Esophagus muscularis mucosa (tissue), 3 donors: ENCODE results near the gene DDAH1.
A peak's percentile ranks its signal among the peaks of the same experiment; 100 is the strongest.

ENCODE experiments used
- POLR2AphosphoS5 ChIP-seq, 2 donors: sonication (generic); formaldehyde crosslinking; IDR thresholded peaks; one replicate each; pipeline ENCODE4 v1.6.1; 2017; ENCODE audit warnings: antibody characterized with exemption in 2 of 2
- TF ChIP-seq, protein P1 (sequence below), 3 experiments: fragments of 200-600 bp in 2 of 3; fragments of 450-650 bp in 1 of 3; sonication (generic) in 2 of 3; IDR thresholded peaks; one replicate each; pipeline ENCODE4 v1.5.1; 2017 to 2019; ENCODE audit warnings: antibody characterized with exemption in 3 of 3, mild to moderate bottlenecking in 2 of 3, moderate library complexity in 1 of 3

DNA sequence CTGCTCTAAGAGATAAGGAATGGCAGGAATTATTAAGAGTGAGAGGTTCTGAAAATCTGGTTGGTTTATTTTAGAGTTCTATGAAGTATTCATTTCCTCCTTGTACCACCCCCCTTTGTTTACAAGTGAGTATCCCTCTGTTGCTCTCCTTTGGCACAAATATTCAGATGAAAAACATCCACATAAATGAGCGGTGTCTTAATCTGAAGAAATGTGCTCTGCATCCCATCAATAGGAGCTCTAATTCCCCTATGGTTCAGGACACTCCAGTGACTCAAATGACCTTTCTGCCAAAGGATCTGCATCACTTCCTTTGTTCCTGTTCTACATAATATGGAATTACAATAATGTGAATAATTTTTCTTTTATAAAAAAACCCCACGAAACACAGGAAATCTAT is 16.6 kb downstream of the DDAH1 start:
- TF ChIP-seq, protein P1, sequence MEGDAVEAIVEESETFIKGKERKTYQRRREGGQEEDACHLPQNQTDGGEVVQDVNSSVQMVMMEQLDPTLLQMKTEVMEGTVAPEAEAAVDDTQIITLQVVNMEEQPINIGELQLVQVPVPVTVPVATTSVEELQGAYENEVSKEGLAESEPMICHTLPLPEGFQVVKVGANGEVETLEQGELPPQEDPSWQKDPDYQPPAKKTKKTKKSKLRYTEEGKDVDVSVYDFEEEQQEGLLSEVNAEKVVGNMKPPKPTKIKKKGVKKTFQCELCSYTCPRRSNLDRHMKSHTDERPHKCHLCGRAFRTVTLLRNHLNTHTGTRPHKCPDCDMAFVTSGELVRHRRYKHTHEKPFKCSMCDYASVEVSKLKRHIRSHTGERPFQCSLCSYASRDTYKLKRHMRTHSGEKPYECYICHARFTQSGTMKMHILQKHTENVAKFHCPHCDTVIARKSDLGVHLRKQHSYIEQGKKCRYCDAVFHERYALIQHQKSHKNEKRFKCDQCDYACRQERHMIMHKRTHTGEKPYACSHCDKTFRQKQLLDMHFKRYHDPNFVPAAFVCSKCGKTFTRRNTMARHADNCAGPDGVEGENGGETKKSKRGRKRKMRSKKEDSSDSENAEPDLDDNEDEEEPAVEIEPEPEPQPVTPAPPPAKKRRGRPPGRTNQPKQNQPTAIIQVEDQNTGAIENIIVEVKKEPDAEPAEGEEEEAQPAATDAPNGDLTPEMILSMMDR (IDR thresholded peaks at IDR 0.05) = no peak
- TF ChIP-seq POLR2AphosphoS5 (IDR thresholded peaks at IDR 0.05) = peak in 1 of 2 donors; percentile 39
